ENCODE measurements around the gene SPRR1B.
"Not testable (repeated sequence)": the region's sequence is repeated elsewhere in the genome, so short reads cannot be mapped to it uniquely, and the experiment has no call there.

Gene SPRR1B

GRCh38 chr1:153030895-153031294, at the start of gene SPRR1B:
Gene SPRR1B, plus strand, starts transcription at chr1:153031203. Its CDS starts 1,143 bp downstream, at chr1:153032346.
- DNase-seq (ENCODE audit: low spot score) = no peak

GRCh38 chr1:152982076-152982475, 48.9 kb upstream of the SPRR1B start:
- no peak for DNase-seq (ENCODE audit: low spot score)

GRCh38 chr1:152983234-152983633, 47.8 kb upstream of the SPRR1B start:
- DNase-seq (ENCODE audit: low spot score) = no peak

GRCh38 chr1:152983743-152984142, 47.3 kb upstream of the SPRR1B start, which contains the start of gene SPRR1A:
Gene SPRR1A, plus strand, starts transcription at chr1:152984081. Its CDS starts 1,150 bp downstream, at chr1:152985231.
- DNase-seq (ENCODE audit: low spot score) = no peak

GRCh38 chr1:152986578-152986977, 44.4 kb upstream of the SPRR1B start:
- DNase-seq (ENCODE audit: low spot score) = no peak

GRCh38 chr1:152993186-152993585, 37.8 kb upstream of the SPRR1B start:
- DNase-seq (ENCODE audit: low spot score) = no peak

GRCh38 chr1:152995842-152996241, 35.2 kb upstream of the SPRR1B start:
- DNase-seq (ENCODE audit: low spot score) = no peak

- DNase-seq (ENCODE audit: low spot score) = peak; percentile 86
These were observed 34.2 kb upstream of the SPRR1B start for GRCh38 chr1:152996633-152997400.

GRCh38 chr1:152997901-152998300, 33.1 kb upstream of the SPRR1B start:
- no peak for DNase-seq (ENCODE audit: low spot score)

GRCh38 chr1:152998476-152998875, 32.5 kb upstream of the SPRR1B start:
- DNase-seq (ENCODE audit: low spot score) = no peak

- DNase-seq (ENCODE audit: low spot score) = no peak
These were observed 31.2 kb upstream of the SPRR1B start for GRCh38 chr1:152999818-153000217.

GRCh38 chr1:153000294-153000693, 30.7 kb upstream of the SPRR1B start:
- DNase-seq (ENCODE audit: low spot score) = no peak

GRCh38 chr1:153001382-153001781, 29.6 kb upstream of the SPRR1B start, which contains the start of gene SPRR3:
Gene SPRR3, plus strand, starts transcription at chr1:153001749. Its CDS starts 1,272 bp downstream, at chr1:153003021.
- no peak for DNase-seq (ENCODE audit: low spot score)

GRCh38 chr1:153011235-153011758, 19.7 kb upstream of the SPRR1B start:
- DNase-seq (ENCODE audit: low spot score) = not testable (repeated sequence)

- not testable (repeated sequence) for DNase-seq (ENCODE audit: low spot score)
These were observed 9.2 kb upstream of the SPRR1B start for GRCh38 chr1:153021829-153022228.

GRCh38 chr1:153022340-153022739, 8.7 kb upstream of the SPRR1B start:
- DNase-seq (ENCODE audit: low spot score) = not testable (repeated sequence)

GRCh38 chr1:153023109-153023508, 7.9 kb upstream of the SPRR1B start:
- DNase-seq (ENCODE audit: low spot score) = no peak

GRCh38 chr1:153024413-153024812, 6.6 kb upstream of the SPRR1B start:
- DNase-seq (ENCODE audit: low spot score) = no peak

GRCh38 chr1:153025797-153026196, 5.2 kb upstream of the SPRR1B start:
- DNase-seq (ENCODE audit: low spot score) = no peak

GRCh38 chr1:153028766-153029165, 2.2 kb upstream of the SPRR1B start:
- peak; percentile 16 for DNase-seq (ENCODE audit: low spot score)

GRCh38 chr1:153032073-153032472, 1.1 kb downstream of the SPRR1B start:
- DNase-seq (ENCODE audit: low spot score) = no peak

GRCh38 chr1:153032677-153033308, 1.8 kb downstream of the SPRR1B start:
- DNase-seq (ENCODE audit: low spot score) = peak; percentile 62

GRCh38 chr1:153035211-153035610, 4.2 kb downstream of the SPRR1B start:
- DNase-seq (ENCODE audit: low spot score) = no peak
